Uterine smooth muscle cell (primary cell): Measurements from ENCODE around the gene CP. TPM values are rescaled to one million over a fixed set of nuclear protein-coding genes. Genes with fewer than 3 reads are reported as not detected.

ENCODE experiments used
- total RNA-seq: library from RNA; depleted of rRNA; stranded (reverse); fragments of >200 nt; gene quantifications from 2 replicates; pipeline ENCODE4 v1.2.3, GENCODE V29; 2014

The CP gene
- total RNA-seq: not detected in 2 replicates

GRCh38 chr3:149221783-149222517, at the start of gene CP:
CP (minus strand) TSS chr3:149221829; CDS start chr3:149221792, 37 bp downstream.

GRCh38 chr3:149129326-149130205, 92.1 kb downstream of the CP start, which contains the start of gene HPS3:
HPS3 (plus strand) TSS chr3:149129638; CDS start chr3:149129724, 86 bp downstream.

Other genes starting within 250 kb of the CP start
- 41.4 and 42.3 TPM in 2 replicates for gene GYG1, start 230.3 kb downstream of the CP start, total RNA-seq
- 58.2 and 74.6 TPM in 2 replicates for gene HLTF, start 135.3 kb downstream of the CP start, total RNA-seq
- 37.4 and 42.0 TPM in 2 replicates for gene HPS3, start 92.2 kb downstream of the CP start, total RNA-seq
- 0.22 and 0.37 TPM in 2 replicates for gene TM4SF18, start 111.8 kb upstream of the CP start, total RNA-seq
- gene TM4SF1, start 155.8 kb upstream of the CP start, total RNA-seq: 65.1 and 287 TPM in 2 replicates